ENCODE data around the gene IPO7.
A peak's percentile ranks its signal among the peaks of the same experiment; 100 is the strongest.

The IPO7 gene

GRCh38 chr11:9384535-9385326 is at the start of gene IPO7 (continued):
- TF ChIP-seq INSM2 (tag by site-specific recombination; IDR thresholded peaks at IDR 0.05) (0 out of 2 replicates have a peak, but pooled peaks have one; percentile 21), ZNF518A (tag by site-specific recombination; conservative IDR thresholded peaks at IDR 0.05; ENCODE audit: low read depth) (peak; percentile 51; the same call in 1 of the 2 replicates), ZNF549 (tag by site-specific recombination; IDR thresholded peaks at IDR 0.05) (no peak), ZSCAN23 (tag by site-specific recombination; IDR thresholded peaks at IDR 0.05) (0 out of 2 replicates have a peak, but pooled peaks have one; percentile 34), KLF17 (tag by site-specific recombination; IDR thresholded peaks at IDR 0.05) (peak; percentile 35; the same call in 1 of the 2 replicates), ZNF335 (tag by site-specific recombination; conservative IDR thresholded peaks at IDR 0.05) (peak; percentile 97), ZNF585B (tag by site-specific recombination; IDR thresholded peaks at IDR 0.05) (no peak), ZNF623 (tag by site-specific recombination; IDR thresholded peaks at IDR 0.05) (no peak), ZXDB (tag by site-specific recombination; IDR thresholded peaks at IDR 0.05) (peak; percentile 65), ZNF221 (tag by site-specific recombination; IDR thresholded peaks at IDR 0.05; ENCODE audit: borderline replicate concordance) (no peak), ZBTB20 (tag by site-specific recombination; IDR thresholded peaks at IDR 0.05) (peak; percentile 85), ZNF366 (tag by site-specific recombination; conservative IDR thresholded peaks at IDR 0.05) (no peak), ZNF660 (tag by site-specific recombination; IDR thresholded peaks at IDR 0.05) (peak; percentile 54), ZNF629 (tag by site-specific recombination; IDR thresholded peaks at IDR 0.05) (no peak), ZNF449 (tag by site-specific recombination; IDR thresholded peaks at IDR 0.05) (0 out of 2 replicates have a peak, but pooled peaks have one; percentile 10), EGR2 (tag by site-specific recombination; IDR thresholded peaks at IDR 0.05; ENCODE audit: low read depth) (peak; percentile 44; the same call in 1 of the 2 replicates), ZFHX2 (tag by site-specific recombination; conservative IDR thresholded peaks at IDR 0.05) (peak; percentile 55; the same call in 1 of the 2 replicates), ZBTB6 (tag by site-specific recombination; IDR thresholded peaks at IDR 0.05) (no peak), ZBTB17 (tag by site-specific recombination; IDR thresholded peaks at IDR 0.05) (peak; percentile 45; the same call in 1 of the 2 replicates), ZFP37 (tag by site-specific recombination; IDR thresholded peaks at IDR 0.05) (peak; percentile 85; the same call in 1 of the 2 replicates), ZNF600 (tag by site-specific recombination; IDR thresholded peaks at IDR 0.05) (peak; percentile 61), PATZ1 (tag by site-specific recombination; IDR thresholded peaks at IDR 0.05) (0 out of 2 replicates have a peak, but pooled peaks have one; percentile 28), HOXA7 (CRISPR knock-in tag; IDR thresholded peaks at IDR 0.05; ENCODE audit: borderline replicate concordance) (no peak), CTCF (tag by site-specific recombination; IDR thresholded peaks at IDR 0.05) (peak; percentile 72)

Measured in HEK293 (cell line).